Neutrophil (primary cell): ENCODE measurements around the gene ATXN10.

Source experiments
- H3K27ac ChIP-seq: fragments of 200-600 bp; sonication (generic); 2 replicates; pipeline ENCODE4 v1.5.1; 2016; ENCODE audit warnings: mild to moderate bottlenecking, moderate library complexity
- H3K27me3 ChIP-seq: fragments of 200-600 bp; sonication (generic); 2 replicates; pipeline ENCODE4 v1.6.0; 2016; ENCODE audit warnings: mild to moderate bottlenecking
- H3K36me3 ChIP-seq: fragments of 200-600 bp; sonication (generic); 2 replicates; pipeline ENCODE4 v1.5.1; 2017
- H3K4me1 ChIP-seq, 2 experiments: fragments of 200-600 bp in 1 of 2; sonication (generic) in 1 of 2; 1 replicate in 1 of 2; 2 replicates in 1 of 2; pipeline versions ENCODE4 v1.5.1 to v1.6.1; 2013 to 2016; ENCODE audit warnings: low read depth in 1 of 2, low read length in 1 of 2, mild to moderate bottlenecking in 1 of 2, moderate library complexity in 1 of 2; ENCODE audit not compliant: control insufficient read depth in 1 of 2, insufficient read depth in 1 of 2
- H3K4me3 ChIP-seq, 2 experiments: fragments of 200-600 bp in 1 of 2; sonication (generic) in 1 of 2; 1 replicate in 1 of 2; 2 replicates in 1 of 2; pipeline ENCODE4 v1.5.1; 2013 to 2016; ENCODE audit warnings: low read depth in 1 of 2, low read length in 1 of 2, mild to moderate bottlenecking in 1 of 2, moderate library complexity in 1 of 2
- H3K9me3 ChIP-seq: fragments of 200-600 bp; sonication (generic); 2 replicates; pipeline ENCODE4 v1.5.1; 2016
- CTCF ChIP-seq: fragments of 200-600 bp; sonication (generic); IDR thresholded peaks from 2 replicates; pipeline ENCODE4 v1.5.1; 2016; ENCODE audit warnings: antibody characterized with exemption

The ATXN10 gene

GRCh38 chr22:45744442-45744841, 72.8 kb downstream of the ATXN10 start:
- Histone ChIP-seq H3K36me3 (peaks cover 12% of the 10 kb centered on the region), H3K4me3 (no peak overlapping the region), H3K4me1 (peaks cover 0 to 4% of the 10 kb centered on the region in 2 experiments), H3K27ac (no peak overlapping the region), H3K9me3 (no peaks in the 10 kb centered on the region), H3K27me3 (no peaks in the 10 kb centered on the region)
- no peak for TF ChIP-seq CTCF

- H3K27me3 ChIP-seq: no peaks in the 10 kb centered on the region
- no peaks in the 10 kb centered on the region for H3K4me1 ChIP-seq
Observed at GRCh38 chr22:45750626-45751025, 79.0 kb downstream of the ATXN10 start.

GRCh38 chr22:45752036-45752435, 80.4 kb downstream of the ATXN10 start:
- no peaks in the 10 kb centered on the region for H3K4me1 ChIP-seq
- H3K4me3 ChIP-seq: no peak overlapping the region
- no peaks in the 10 kb centered on the region for H3K27me3 ChIP-seq
- no peaks in the 10 kb centered on the region for H3K9me3 ChIP-seq
- H3K36me3 ChIP-seq: no peaks in the 10 kb centered on the region
- no peak for TF ChIP-seq CTCF
- H3K27ac ChIP-seq: no peak overlapping the region

More at GRCh38 chr22:45750626-45751025, 79.0 kb downstream of the ATXN10 start:
- TF ChIP-seq CTCF: no peak
- Histone ChIP-seq H3K36me3 (no peaks in the 10 kb centered on the region), H3K4me3 (no peak overlapping the region), H3K27ac (no peak overlapping the region), H3K9me3 (no peaks in the 10 kb centered on the region)

- H3K4me3 ChIP-seq: no peak overlapping the region
- TF ChIP-seq CTCF: no peak
- no peaks in the 10 kb centered on the region for H3K4me1 ChIP-seq
- H3K9me3 ChIP-seq: no peaks in the 10 kb centered on the region
- H3K36me3 ChIP-seq: no peaks in the 10 kb centered on the region
- no peaks in the 10 kb centered on the region for H3K27me3 ChIP-seq
- no peak overlapping the region for H3K27ac ChIP-seq
Observed at GRCh38 chr22:45754822-45755221, 83.2 kb downstream of the ATXN10 start.

GRCh38 chr22:45756558-45756957, 84.9 kb downstream of the ATXN10 start:
- no peak overlapping the region for H3K4me3 ChIP-seq
- no peaks in the 10 kb centered on the region for H3K4me1 ChIP-seq
- H3K27me3 ChIP-seq: no peaks in the 10 kb centered on the region
- TF ChIP-seq CTCF: no peak
- H3K27ac ChIP-seq: no peak overlapping the region
- no peaks in the 10 kb centered on the region for H3K9me3 ChIP-seq
- H3K36me3 ChIP-seq: no peaks in the 10 kb centered on the region

- no peak for TF ChIP-seq CTCF
- Histone ChIP-seq H3K36me3 (no peaks in the 10 kb centered on the region), H3K4me3 (no peak overlapping the region), H3K27ac (no peak overlapping the region), H3K27me3 (no peaks in the 10 kb centered on the region), H3K9me3 (no peaks in the 10 kb centered on the region), H3K4me1 (no peaks in the 10 kb centered on the region)
Observed at GRCh38 chr22:45757068-45757467, 85.4 kb downstream of the ATXN10 start.
